NCI-H1048 (cell line): ENCODE results near the gene RPL14.
"Not testable (repeated sequence)": the region's sequence is repeated elsewhere in the genome, so short reads cannot be mapped to it uniquely, and the experiment has no call there.

Experiments
- DNase-seq: peaks from one replicate; lab custom pipeline; 2025; lab: John Stamatoyannopoulos, UW

The RPL14 gene

DNA sequence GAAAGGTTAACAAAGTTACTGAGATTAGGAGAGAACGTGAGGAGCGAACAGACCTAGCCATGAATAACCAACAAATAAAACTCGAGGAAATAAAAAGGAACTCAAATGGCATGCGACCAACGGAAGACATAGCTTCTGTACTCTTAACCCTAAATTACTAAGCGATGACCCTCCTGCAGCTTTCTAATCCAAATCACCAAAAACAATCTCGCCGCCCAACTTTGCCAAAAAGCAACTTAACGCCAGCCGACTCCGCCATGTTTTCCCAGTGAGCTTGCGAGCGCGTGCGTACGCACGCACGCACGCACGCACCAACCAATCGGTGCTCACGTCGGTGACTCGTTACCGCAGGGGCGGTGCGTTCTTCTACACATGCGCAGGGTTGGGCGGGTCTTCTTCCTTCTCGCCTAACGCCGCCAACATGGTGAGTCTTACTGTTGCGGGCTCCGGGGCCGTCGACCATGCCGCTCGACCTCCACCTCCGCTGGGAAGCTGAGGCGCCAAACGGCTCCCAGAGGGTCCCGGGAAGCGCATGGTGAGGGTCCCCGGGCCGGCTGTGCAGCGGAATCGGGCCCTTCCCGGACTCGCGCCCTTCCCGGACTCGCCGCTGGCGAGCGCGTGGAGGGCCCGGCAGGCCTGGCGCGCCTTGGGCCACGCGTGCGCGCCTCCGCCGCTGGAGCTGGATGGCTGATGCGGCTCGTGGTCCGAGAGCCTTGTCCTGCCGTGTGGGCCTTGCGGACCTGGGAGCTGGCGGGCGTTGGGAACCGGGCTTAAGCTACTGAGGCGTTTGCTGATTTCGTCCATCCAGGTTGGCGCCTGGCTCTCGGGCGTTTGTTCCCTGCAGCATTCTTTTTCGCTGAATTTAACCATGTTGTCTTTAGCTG, at the start of gene RPL14:
TSS of gene RPL14 (plus strand) at position 400 of the 884 bp plus-strand sequence. CDS start at position 533, 133 bp downstream.
- peak; percentile 92 for DNase-seq

DNA sequence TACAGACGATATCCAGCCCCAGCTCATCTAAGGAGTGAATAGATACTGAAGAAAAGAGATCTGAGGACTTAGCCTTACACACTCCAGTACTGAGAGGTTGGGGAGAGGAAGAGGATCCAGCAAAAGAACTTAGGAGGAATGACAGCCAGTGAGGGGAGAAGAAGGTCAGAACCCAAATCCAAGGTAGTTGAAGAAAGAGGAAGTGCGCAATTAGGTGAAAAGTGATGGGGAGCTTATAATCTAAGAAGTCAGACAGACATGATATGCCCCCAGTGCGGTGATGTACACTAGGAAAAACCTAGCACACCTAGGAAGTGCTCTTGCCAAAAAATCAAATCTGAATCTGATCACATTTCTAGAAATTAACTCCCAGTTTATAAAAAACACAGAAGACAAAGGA, 49.5 kb upstream of the RPL14 start:
- DNase-seq, result no peak

DNA sequence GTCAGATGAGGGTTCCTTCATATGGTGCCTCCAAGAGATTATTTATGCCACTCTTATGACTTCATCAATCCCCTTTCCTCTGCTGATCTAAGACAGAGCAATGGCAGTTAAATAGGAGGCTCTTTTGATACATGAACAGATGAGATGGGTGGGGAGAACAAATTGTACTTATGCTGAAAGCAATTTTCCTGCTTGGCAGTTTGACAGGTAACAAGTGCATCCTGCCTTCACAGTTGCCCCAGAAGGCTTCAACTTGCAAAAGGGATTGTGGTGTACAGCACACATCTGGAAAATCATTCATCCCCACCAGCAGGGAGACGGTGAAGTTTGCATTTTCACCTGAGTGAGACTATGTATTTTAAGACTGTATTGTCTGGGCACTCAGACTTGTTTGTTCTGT, 42.9 kb upstream of the RPL14 start:
- DNase-seq, result no peak

DNA sequence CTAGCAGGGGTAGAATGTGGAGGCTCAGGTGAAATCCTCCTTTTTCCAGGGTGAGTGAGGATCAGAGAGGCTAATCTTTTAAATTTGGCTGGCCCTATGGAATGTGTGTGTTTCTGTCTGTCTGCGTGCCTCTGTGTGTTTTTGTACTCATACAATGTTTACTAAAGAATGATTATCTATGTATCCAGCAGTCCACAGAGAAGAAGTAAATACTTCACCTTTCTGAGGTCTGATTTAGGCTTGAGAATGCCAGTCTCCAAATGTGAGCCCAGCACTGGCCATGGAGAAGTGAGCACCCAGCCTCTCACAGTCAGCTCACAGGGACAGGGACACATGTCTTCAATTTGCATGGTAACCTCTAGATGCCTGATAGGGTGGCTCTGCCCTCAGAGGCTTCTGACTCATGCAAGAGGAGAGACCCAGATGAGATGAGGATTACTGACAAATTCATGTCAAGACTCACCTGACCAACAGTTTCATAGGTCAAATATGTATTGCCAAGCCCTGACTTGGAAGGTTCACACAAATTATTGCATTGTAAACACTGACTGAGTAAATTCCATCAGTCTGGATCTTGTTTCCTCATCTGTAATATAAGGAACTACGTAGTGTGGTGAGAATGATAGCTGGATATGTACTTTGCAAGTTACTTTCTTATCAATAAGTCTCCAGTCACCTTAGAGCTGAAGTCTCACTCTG, 39.1 kb upstream of the RPL14 start:
- DNase-seq, result no peak

DNA sequence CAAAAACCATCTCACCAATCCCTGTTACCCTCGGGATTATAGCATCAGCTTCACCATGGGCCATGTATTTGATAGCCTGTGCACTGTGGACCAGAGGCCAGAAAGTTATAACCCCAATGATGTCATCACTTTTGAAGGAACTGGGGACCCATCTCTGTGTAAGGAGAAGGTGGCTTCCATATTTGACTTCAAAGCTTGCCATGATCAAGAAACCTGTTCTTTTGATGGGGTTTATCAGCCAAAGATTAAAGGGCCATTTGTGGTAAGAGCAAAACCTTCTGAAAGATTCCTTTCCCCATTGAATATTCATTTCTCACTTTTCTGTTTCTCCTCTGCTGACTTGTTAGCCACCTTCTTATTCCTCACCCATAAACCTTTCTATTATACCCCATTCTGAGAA, 34.3 kb upstream of the RPL14 start:
- DNase-seq, result no peak

DNA sequence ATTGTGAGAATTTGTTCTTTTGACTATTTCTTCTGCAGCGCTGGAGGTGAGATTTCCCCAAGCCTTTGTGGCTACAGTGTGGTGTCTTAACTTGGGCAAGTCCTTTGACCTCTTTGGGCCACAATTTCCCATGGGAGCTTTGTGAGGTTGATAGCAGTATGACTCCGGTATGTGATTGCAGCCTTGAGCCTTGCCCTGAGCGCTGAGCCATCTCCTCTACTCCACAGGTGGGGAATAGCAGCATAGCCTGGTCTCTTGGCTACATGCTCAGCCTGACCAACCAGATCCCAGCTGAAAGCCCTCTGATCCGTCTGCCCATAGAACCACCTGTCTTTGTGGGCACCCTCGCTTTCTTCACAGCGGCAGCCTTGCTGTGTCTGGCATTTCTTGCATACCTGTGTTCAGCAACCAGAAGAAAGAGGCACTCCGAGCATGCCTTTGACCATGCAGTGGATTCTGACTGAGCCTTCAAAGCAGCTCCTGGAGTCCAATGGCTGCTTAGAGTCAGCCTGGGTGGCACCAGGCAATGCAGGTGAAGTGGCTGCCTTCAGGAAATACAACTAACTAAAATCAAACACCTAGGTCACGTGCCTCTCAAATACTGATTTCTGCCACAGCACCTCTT, 30.0 kb upstream of the RPL14 start:
- no peak for DNase-seq

DNA sequence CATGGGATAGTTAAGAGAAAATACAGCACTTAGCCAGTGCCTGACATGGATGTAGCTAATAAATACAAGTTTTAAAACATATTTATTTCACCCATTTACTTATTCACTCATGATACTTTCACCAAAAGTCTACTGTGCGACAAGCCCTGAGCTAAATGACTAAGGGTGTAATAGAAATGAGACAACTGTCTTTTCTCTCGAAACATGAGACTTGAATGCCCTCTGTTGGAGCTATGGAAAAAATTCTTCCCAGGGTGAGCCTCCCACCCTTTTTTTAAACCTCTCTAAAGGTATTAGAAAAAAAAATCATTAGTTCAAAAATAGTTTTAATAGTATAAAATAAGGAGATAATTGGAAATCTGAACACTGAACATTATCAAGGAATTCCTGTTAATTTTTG, 24.3 kb upstream of the RPL14 start:
- DNase-seq, result no peak

DNA sequence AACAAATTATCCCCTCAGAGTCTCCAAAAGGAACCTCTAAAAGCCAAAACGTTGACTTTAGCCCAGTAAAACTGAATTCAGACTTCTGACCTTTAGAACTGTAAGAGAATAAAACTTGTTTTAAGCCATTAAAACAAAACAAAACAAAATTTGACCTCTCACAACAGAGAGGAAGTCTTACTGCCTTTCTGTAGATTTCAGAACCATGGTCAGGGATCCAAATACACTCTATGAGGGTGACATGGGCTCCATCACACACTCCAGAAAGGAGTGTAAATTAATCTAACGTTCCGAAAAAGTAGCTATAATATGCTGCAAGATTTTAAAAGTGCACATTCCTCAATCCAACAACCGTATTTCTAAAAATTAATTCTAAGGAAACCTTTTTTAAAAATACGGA, 19.2 kb upstream of the RPL14 start:
- DNase-seq, result no peak

DNA sequence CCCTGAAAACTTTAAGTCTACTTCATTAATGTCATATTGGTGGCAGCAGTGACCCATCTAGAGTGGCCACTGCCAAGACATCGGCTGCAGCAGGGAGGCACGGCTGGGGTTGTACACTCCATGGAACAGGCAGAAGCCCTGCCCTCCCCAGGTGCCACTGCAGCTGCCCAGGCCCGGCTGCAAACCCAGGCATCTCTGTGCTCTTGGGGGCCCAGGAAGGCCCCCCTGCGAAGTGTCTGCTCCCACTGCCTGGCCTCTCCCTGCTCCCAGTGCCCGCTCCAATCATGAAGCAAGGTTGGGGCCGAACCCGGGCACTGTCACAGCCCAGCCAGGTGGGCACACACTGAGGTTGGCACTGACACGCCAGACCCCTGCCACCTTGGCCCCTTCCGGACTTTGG, 12.1 kb upstream of the RPL14 start:
- no peak for DNase-seq

DNA sequence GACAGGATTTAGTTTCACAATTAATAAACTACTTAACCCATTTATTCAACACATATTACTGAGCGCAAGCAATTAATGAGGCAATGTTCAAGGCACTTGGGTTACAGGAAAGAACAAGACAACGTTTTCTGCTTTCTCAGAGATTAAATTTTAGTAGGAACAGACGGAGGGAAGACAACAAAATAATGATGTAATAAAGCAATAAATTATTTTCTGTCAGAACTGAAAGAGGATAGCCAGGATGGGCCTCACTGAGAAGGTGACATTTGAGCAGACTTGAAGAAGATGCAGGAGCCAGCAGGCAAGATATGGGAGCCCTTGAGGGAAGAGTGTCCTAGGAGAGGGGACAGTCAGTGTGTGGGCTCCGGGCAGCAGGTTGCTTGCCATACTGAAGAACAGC, 11.3 kb upstream of the RPL14 start:
- DNase-seq, result no peak

DNA sequence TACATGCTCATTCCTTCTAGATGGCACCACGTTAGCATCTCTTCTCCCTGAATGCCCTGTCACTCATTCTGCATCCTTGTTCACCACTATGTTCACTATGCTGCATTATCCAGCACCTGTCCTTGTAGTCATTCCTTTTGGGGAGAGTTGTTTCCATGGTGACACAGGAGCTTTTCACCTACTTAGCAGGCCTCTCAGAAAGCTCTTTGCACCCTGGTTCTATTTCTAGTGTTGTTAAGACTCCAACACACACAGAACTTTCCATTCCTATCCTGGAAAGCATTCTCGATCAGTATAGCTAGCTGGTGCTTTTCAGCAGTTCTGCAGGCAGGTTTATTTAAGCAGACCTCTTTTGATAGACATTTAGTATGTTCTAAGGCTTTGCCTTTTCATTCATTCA, 6.7 kb upstream of the RPL14 start:
- no peak for DNase-seq

DNA sequence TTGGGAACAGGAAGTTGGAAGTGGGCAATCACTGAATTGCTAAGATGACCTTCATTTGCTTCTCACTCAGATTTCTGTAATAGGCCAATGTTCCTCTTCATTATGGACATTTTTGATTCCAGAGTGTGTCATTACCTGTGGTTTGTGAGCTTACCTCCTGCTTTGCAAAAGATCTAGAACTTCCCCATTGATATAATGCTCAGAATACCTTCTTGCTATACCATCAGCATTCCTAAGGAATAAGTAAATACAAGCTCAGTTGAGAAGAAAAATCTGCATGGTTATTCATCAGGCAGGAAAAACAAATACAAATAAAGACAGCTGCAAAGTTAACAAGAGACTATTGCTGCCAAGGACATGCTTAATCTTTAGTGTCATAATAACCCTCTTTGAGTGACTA, 5.6 kb upstream of the RPL14 start:
- no peak for DNase-seq

DNA sequence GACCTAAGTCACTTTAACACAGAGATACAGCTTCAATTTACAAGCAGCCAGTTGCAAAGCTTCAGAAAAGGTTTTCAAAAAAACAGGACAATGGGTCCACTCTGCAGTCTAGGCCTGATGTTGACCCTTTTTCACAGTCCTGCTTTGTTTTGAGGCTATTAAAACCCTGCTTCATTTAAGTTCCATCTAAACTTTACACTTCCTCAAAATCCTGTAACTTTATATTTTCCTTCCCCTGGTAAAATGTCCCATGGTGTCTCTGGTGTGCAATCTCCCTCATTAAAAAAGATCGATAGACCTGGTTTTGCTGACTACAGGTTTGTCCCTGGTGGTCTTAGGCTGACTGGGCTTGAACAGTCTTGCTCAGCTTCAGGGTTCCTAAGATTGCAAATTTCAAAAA, 5.1 kb upstream of the RPL14 start:
- DNase-seq, result no peak

DNA sequence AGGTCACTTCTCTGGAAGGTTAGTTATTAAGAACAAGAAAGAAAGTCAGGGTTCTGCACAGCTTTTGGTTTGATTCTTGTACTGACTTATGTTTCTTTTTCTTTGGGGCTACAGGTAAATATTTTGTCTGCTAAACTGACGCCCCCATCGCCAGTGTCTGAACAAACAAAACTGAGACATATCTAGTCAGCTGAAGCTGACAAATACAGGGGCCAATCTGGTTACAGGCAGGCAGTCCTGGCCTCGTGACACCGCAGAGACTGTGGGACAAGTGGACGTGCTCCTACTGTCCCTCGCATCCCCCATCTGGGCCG, 4.6 kb upstream of the RPL14 start:
- no peak for DNase-seq

DNA sequence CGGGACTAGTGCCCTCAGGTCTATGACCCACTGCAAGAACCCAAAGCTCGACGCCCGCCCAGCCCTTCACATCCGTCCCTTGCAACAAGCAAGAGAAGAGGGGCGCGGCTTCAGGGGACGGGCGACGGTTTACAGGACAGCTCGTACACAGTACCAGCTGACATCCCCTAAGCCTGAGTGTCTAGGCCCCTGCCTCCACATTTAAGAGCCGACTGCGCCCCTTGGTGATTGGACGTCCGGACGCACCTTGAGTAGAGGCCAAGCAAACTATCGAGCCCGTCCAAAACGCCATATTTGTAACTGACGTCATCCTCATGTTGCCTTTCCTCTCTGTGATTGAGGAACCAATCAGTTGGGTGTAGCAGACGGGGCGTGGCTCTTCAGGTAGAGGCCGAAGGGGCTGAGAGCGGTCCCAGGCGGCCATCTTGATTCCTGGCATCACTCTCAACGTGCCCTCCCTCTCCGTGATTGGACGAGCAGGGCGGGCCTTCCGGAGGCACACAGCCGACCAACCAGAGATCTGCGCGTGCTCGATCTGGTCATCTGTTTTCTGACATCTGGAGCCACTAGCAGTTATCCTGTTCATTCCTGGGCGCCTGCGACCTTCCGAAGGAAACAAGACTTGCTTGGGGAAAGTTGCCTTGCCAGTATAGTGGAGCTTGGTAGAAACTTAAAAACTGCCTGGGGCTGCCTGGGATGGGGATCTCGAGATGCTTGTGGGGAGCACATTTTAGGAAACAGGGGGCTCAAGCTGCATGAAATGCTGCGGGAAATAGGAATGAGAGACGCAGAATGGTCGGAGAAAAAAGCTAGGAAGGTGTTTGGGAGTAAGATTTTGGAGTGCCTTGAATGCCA, 4.0 kb upstream of the RPL14 start:
- peak; percentile 98 for DNase-seq

DNA sequence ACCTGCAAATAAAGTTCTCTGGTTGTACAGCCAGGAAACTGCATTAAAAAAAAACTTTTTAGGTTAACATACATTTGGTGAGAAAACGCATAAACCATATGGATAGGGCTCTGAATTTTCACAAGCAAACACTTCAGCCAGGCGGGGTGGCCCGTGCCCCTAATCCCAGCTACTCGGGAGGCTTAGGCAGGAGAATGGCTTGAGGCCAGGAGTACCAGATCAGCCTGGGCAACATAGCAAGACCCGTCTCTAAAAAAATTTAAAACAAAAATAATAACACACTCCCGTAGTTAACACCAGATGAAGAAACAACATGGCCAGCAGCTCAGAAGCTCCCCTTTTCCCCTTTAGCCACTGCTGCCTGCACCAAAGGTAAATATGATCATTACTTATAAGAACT, 3.2 kb upstream of the RPL14 start:
- DNase-seq, result no peak

DNA sequence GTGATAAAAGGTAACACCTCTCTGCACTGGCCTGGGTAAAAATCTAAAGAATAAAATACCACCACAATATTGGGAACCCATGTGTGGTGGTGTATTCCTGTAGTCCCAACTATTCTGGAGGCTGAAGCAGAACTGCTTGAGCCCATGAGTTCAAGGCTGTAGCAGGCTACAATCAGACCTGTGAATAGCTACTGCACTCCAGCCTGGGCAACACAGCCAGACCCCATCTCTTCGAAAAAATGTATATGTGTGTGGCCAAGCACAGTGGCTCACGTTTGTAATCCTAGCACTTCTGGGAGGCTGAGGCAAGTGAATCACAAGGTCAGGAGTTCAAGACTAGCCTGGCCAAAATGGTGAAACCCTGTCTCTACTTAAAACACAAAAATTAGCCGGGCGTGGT, 1.8 kb upstream of the RPL14 start:
- no peak for DNase-seq

DNA sequence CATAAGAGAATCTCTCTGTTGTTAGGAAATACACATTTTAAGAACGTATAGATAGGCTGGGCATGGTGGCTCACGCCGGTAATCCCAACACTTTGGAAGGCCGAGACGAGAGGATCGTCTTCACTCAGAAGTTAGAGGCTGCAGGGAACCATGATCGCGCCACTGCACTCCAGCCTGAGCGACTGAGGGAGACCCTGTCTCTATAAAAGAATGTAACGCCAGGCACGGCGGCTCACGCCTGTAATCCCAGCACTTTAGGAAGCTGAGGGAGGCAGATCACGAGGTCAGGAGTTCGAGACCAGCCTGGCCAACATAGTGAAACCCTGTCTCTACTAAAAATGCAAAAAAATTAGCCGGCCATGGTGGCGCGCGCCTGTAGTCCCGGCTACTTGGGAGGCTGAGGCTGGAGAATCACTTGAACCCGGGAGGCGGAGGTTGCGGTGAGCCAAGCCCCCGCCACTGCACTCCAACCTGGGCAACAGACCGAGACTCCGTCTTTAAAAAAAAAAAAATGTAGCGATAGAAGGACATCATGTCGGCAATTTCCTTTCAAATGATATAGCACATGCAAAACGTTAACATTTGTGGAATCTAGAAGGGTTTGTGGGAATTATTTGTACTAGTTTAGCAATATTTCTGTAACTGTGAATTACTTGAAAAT, 730 bp upstream of the RPL14 start:
- DNase-seq, result no peak

DNA sequence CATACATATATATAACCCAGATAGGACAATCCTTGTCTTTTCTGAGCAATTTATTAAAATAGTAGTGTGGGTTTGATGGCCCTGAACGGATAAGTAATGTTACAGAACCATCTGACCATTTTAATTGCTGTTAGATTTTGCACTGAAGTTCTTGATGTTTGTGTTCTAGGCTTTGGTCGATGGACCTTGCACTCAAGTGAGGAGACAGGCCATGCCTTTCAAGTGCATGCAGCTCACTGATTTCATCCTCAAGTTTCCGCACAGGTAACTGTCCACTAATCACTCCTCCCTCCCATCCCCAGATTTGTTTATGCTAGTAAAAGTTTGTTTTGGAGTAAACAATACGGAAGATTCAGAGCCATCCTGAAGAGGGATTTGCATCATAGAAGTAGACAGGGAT, 1.3 kb downstream of the RPL14 start:
- no peak for DNase-seq

DNA sequence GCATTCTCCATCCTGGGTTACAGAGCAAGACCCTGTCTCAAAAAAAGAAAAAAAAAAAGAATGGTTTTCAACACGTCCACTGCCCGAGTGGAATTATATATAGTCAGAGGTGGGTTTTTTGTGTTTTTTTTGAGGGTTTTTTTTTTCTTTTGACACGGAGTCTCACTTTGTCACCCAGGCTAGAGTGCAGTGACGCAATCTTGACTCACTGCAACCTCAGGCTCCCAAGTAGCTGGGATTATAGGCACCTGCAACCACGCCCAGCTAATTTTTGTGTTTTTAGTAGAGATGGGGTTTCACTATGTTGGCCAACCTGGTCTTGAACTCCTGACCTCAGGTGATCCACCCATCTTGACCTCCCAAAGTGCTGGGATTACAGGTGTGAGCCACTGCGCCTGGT, 3.3 kb downstream of the RPL14 start:
- DNase-seq, result not testable (repeated sequence)

DNA sequence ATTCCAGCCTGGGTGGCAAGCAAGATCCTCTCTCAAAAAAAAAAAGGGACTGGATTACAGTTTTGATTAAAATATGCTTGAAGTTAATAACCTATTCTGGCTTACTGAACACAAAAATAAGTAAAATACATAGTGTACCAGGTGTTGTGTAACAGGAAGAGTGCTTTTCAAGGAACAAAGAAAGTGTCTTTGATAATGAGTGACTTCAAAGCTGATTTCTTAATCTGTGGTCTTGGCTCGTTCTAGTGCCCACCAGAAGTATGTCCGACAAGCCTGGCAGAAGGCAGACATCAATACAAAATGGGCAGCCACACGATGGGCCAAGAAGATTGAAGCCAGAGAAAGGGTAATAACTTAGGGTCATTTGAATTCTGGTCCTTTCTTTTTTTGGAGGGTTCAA, 4.0 kb downstream of the RPL14 start:
- no peak for DNase-seq

DNA sequence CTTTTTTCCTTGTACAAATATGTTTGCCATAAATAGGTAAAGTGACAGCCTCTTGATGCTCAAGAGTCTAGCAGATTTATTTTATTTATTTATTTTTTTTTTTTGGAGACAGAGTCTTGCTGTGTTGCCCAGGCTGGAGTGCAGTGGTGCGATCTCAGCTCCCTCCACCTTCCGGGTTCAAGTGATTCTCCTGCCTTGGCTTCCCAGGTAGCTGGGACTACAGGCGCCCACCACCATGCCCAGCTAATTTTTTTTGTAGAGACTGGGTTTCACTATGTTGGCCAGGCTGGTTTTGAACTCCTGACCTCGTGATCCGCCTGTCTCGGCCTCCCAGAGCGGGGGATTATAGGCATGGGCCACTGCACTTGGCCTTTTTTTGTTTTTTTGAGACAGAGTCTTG, 5.7 kb downstream of the RPL14 start:
- DNase-seq, result not testable (repeated sequence)
